KOPT-K1 (cell line): ENCODE measurements around the gene TBC1D13.
"Not testable (repeated sequence)": the region's sequence is repeated elsewhere in the genome, so short reads cannot be mapped to it uniquely, and the experiment has no call there.

ENCODE experiments used
- H3K27ac ChIP-seq: fragments of 200-600 bp; sonication (generic); 2 replicates; pipeline ENCODE4 v1.5.1; 2016; ENCODE audit warnings: antibody characterized with exemption, mild to moderate bottlenecking, low read depth, low read length; ENCODE audit not compliant: poor library complexity, severe bottlenecking
- H3K36me3 ChIP-seq: fragments of 200-600 bp; sonication (generic); 2 replicates; pipeline ENCODE4 v1.5.1; 2017; ENCODE audit warnings: antibody characterized with exemption, mild to moderate bottlenecking, low read length, moderate library complexity; ENCODE audit not compliant: insufficient read depth
- H3K9me3 ChIP-seq: fragments of 200-600 bp; sonication (generic); 2 replicates; pipeline ENCODE4 v1.5.1; 2017; ENCODE audit warnings: antibody characterized with exemption, low read length, mild to moderate bottlenecking; ENCODE audit not compliant: insufficient read depth, poor library complexity, severe bottlenecking

TBC1D13 gene

GRCh38 chr9:128771745-128772519 is 15.1 kb upstream of the TBC1D13 start, which contains the start of gene ZER1:
Gene ZER1, minus strand, starts transcription at chr9:128771927. Its CDS starts 16,362 bp downstream, at chr9:128755565.
- Histone ChIP-seq H3K9me3 (peaks cover 10% of the 10 kb centered on the region), H3K27ac (peak within 1 kb of the TSS; percentile 71), H3K36me3 (no peaks in the 10 kb centered on the region)

GRCh38 chr9:128773049-128773448 is 14.0 kb upstream of the TBC1D13 start:
- Histone ChIP-seq H3K9me3 (peaks cover 10% of the 10 kb centered on the region), H3K36me3 (no peaks in the 10 kb centered on the region), H3K27ac (no peak overlapping the region)

- H3K9me3 ChIP-seq, result peaks cover 10% of the 10 kb centered on the region
- no peak overlapping the region for H3K27ac ChIP-seq
- no peaks in the 10 kb centered on the region for H3K36me3 ChIP-seq
Observed at GRCh38 chr9:128774804-128775203, 12.2 kb upstream of the TBC1D13 start.

GRCh38 chr9:128780093-128780492 is 7.0 kb upstream of the TBC1D13 start:
- H3K9me3 ChIP-seq, result peaks cover 15% of the 10 kb centered on the region
- not testable (repeated sequence) for H3K27ac ChIP-seq, H3K36me3 ChIP-seq

- Histone ChIP-seq H3K36me3 (no peaks in the 10 kb centered on the region), H3K9me3 (peaks cover 5% of the 10 kb centered on the region), H3K27ac (no peak overlapping the region)
Observed at GRCh38 chr9:128781187-128782070, 5.6 kb upstream of the TBC1D13 start.

GRCh38 chr9:128782669-128783068 is 4.4 kb upstream of the TBC1D13 start:
- Histone ChIP-seq H3K27ac (no peak overlapping the region), H3K36me3 (no peaks in the 10 kb centered on the region), H3K9me3 (peaks cover 5% of the 10 kb centered on the region)

DNA sequence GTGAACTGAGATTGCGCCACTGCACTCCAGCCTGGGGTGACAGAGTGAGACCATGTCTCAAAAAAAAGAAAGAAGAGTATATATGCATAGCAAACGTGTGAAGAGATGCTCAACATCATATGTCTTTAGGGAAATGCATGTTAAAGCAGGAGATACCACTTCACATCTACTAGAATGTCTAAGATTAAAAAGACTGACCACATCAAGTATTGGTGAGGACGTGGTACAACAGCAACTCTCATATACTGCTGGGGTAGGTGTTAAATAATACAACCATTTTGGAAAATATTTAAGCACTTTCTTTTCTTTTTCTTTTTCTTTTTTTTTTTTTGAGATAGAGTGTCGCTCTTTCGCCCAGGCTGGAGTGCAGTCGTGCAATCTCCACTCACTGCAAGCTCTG is 1.6 kb upstream of the TBC1D13 start:
- H3K9me3 ChIP-seq, result peaks cover 5% of the 10 kb centered on the region
- H3K27ac ChIP-seq, result no peak overlapping the region
- peaks cover 3% of the 10 kb centered on the region; the same call in 1 of the 2 replicates for H3K36me3 ChIP-seq

DNA sequence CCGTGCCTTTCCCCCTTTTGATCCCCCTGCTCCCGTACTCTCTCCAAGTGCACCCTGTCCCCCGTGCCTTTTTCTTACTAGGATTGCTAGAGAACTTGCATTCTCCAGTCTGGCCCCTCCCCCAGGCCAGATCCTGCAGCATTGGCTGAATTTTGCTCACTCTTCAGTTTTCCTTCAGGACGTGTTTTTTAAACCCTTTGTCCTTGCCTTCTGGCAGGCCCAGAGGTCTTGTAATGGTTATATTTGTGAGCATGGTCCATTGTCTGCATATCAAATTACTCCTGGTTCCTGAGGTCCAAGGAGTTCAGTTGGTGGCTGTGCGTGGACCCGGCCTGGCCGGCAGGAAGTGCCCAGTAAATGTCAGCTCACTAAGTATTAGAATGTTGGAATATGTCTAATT is 606 bp downstream of the TBC1D13 start:
- Histone ChIP-seq H3K27ac (peak overlapping the region; percentile 64), H3K36me3 (peaks cover 24% of the 10 kb centered on the region), H3K9me3 (no peaks in the 10 kb centered on the region)

- Histone ChIP-seq H3K27ac (no peak overlapping the region), H3K9me3 (no peaks in the 10 kb centered on the region), H3K36me3 (peaks cover 32% of the 10 kb centered on the region)
Observed at GRCh38 chr9:128788445-128788844, 1.4 kb downstream of the TBC1D13 start.

- Histone ChIP-seq H3K9me3 (no peaks in the 10 kb centered on the region), H3K36me3 (peaks cover 43% of the 10 kb centered on the region), H3K27ac (no peak overlapping the region)
Observed at GRCh38 chr9:128790536-128790935, 3.5 kb downstream of the TBC1D13 start.

DNA sequence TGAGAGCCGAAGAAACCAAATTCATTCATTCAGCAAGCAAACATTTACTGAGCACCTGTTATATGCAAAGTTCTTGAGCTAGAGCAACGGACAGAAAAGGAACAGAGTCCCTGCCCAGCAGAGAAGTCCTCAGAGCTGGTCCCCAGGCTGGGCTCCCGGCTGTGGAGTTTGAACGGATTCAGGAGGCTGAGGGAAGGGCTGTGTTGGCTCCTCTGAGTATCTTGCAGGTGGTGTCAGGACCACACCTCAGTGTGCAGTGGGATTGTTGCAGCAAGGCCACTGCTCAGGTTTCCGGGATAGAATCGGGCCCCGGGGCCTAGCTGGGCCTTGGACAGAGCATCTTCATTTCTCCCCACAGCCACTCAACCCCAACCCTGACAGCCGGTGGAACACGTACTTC is 5.1 kb downstream of the TBC1D13 start:
- Histone ChIP-seq H3K27ac (no peak overlapping the region), H3K9me3 (no peaks in the 10 kb centered on the region), H3K36me3 (peaks cover 50% of the 10 kb centered on the region)

- Histone ChIP-seq H3K36me3 (peaks cover 60% of the 10 kb centered on the region), H3K27ac (no peak overlapping the region), H3K9me3 (no peaks in the 10 kb centered on the region)
Observed at GRCh38 chr9:128792978-128793686, 6.1 kb downstream of the TBC1D13 start.

- H3K9me3 ChIP-seq, H3K27ac ChIP-seq: not testable (repeated sequence)
- peaks cover 76% of the 10 kb centered on the region for H3K36me3 ChIP-seq
Observed at GRCh38 chr9:128794961-128795360, 7.9 kb downstream of the TBC1D13 start.

- Histone ChIP-seq H3K9me3 (no peaks in the 10 kb centered on the region), H3K36me3 (peaks cover 74% of the 10 kb centered on the region), H3K27ac (no peak overlapping the region)
Observed at GRCh38 chr9:128798896-128799295, 11.8 kb downstream of the TBC1D13 start.

GRCh38 chr9:128800061-128800460 is 13.0 kb downstream of the TBC1D13 start:
- Histone ChIP-seq H3K36me3 (peaks cover 73% of the 10 kb centered on the region), H3K27ac (no peak overlapping the region), H3K9me3 (no peaks in the 10 kb centered on the region)
